CD4-positive, alpha-beta T cell (primary cell): ENCODE data around the gene RFC4. TPM values are rescaled to one million over a fixed set of nuclear protein-coding genes. Genes with fewer than 3 reads are reported as not detected.
A peak's percentile ranks its signal among the peaks of the same experiment; 100 is the strongest.

Experiments used
- ATAC-seq: fragments of 200-7000 bp; cut with Tn5 transposase; one replicate; pipeline ENCODE4 v1.10.0; 2022; ENCODE audit warnings: mild to moderate bottlenecking; ENCODE audit not compliant: poor library complexity
- CTCF ChIA-PET: fragments of 350-600 bp; sonication (Branson Sonifier 250); formaldehyde crosslinking; loops from one replicate; lab custom pipeline; 2021; ENCODE audit warnings: antibody characterized with exemption, inconsistent platforms; lab: Charles Lee
- POLR2A ChIA-PET: fragments of 350-600 bp; sonication (Branson Sonifier 250); formaldehyde crosslinking; loops from one replicate; lab custom pipeline; 2021; ENCODE audit warnings: antibody characterized with exemption, inconsistent platforms; lab: Charles Lee
- DNase-seq, 14 experiments: peaks; one replicate each; pipeline ENCODE4 v3.0.0-alpha.2; 2013 to 2020; ENCODE audit warnings: mixed read lengths in 2 of 14
- H3K27ac ChIP-seq, 2 donors: one replicate each; pipeline versions ENCODE4 v1.5.1 to v1.7.0; 2013; ENCODE audit warnings: low read length in 2 of 2, low read depth in 1 of 2, mild to moderate bottlenecking in 1 of 2
- H3K27me3 ChIP-seq, 2 experiments: 1 replicate in 1 of 2; 2 replicates in 1 of 2; pipeline versions ENCODE4 v1.6.1 to v1.7.0; 2013; ENCODE audit warnings: low read length in 2 of 2, control low read depth in 1 of 2, mild to moderate bottlenecking in 1 of 2, moderate library complexity in 1 of 2; ENCODE audit not compliant: insufficient read depth in 2 of 2, control insufficient read depth in 1 of 2
- H3K36me3 ChIP-seq: one replicate; pipeline ENCODE4 v1.6.1; 2013; ENCODE audit warnings: low read length, control low read depth; ENCODE audit not compliant: insufficient read depth
- H3K4me1 ChIP-seq: one replicate; pipeline ENCODE4 v1.6.1; 2013; ENCODE audit warnings: low read length, control low read depth; ENCODE audit not compliant: insufficient read depth
- H3K4me3 ChIP-seq: one replicate; pipeline ENCODE4 v1.5.1; 2013; ENCODE audit warnings: mild to moderate bottlenecking, low read length, moderate library complexity
- H3K9me3 ChIP-seq, 2 experiments: 1 replicate in 1 of 2; 2 replicates in 1 of 2; pipeline versions ENCODE4 v1.6.1 to v1.7.0; 2013; ENCODE audit warnings: low read length in 2 of 2, mild to moderate bottlenecking in 2 of 2, control low read depth in 1 of 2, moderate library complexity in 1 of 2; ENCODE audit not compliant: control insufficient read depth in 1 of 2, insufficient read depth in 1 of 2
- H3K27ac Mint-ChIP-seq: one replicate; pipeline ENCODE4 v1.8.0; 2020; ENCODE audit warnings: mixed read lengths
- H3K27me3 Mint-ChIP-seq: one replicate; pipeline ENCODE4 v1.8.0; 2021; ENCODE audit warnings: mixed read lengths
- H3K36me3 Mint-ChIP-seq: one replicate; pipeline ENCODE4 v1.8.0; 2021; ENCODE audit warnings: low read depth, mixed read lengths
- H3K4me1 Mint-ChIP-seq: one replicate; pipeline ENCODE4 v1.8.0; 2021; ENCODE audit warnings: low read depth, mixed read lengths
- H3K4me3 Mint-ChIP-seq: one replicate; pipeline ENCODE4 v1.8.0; 2020; ENCODE audit warnings: mild to moderate bottlenecking, mixed read lengths
- H3K9me3 Mint-ChIP-seq: one replicate; pipeline ENCODE4 v1.8.0; 2020; ENCODE audit warnings: mixed read lengths
- intact Hi-C, 2 experiments: fragments of 100-400 bp; cut with DNase I in 1 of 2; cut with micrococcal nuclease in 1 of 2; formaldehyde crosslinking; loops; one replicate each; pipeline versions ENCODE4 v1.15.1 to v1.9.0; 2023 to 2025; cut with DNase I, micrococcal nuclease
- total RNA-seq, 174 experiments: library from RNA in 2 of 174; stranded (reverse) in 2 of 174; gene quantifications; one replicate each; pipeline ENCODE4 v1.2.3 and lab custom pipeline; 2021 to 2026
- TF ChIP-seq, protein P1 (sequence below): fragments of 200-600 bp; IDR thresholded peaks from one replicate; pipeline ENCODE4 v1.8.0; 2022; ENCODE audit warnings: antibody characterized with exemption, mild to moderate bottlenecking

Gene RFC4
- total RNA-seq, 2 experiments from 2014 or later, result 8.6 to 12.6 TPM

DNA sequence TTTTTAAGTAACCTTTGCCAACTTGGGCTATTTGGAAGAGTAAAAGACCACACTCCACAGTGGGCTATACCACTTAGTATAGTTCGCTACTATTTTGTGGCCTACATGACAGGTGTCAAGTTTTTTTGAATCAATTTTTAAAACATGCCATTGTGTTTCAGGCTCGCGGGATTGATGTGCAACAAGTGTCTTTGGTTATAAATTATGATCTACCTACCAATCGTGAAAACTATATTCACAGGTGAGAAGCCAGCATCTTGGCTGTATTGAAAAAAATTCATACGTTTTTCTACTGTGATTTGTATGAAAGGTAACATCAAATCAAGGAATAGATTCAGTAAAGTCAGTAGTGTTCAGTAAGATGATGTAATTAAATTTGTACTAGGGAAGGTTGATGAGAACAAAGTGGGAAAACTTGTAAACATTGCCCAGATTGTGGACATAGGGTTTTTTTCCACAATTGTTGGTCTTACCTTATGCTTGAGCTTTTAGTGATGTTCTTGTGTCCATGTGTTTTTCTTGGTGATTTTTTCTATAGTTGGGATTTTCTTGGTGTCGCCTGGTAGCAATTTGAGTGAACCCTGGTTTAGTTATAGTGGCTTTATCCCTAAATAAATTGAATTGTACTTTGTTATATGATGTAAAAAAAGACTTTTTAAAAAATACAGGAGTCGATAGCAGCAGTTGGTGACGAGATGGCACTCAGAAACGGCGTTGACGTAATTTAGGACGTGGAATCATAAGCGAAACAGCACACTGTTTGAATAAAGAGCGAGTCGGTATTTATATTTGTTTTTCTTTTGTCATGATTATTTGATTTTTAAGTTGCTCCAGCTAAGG lies 18.4 kb downstream of the RFC4 start:
- no peaks in the 10 kb centered on the region for H3K9me3 Mint-ChIP-seq
- ChIA-PET POLR2A (interaction anchor here (1.3 to 1.9 kb wide), 3 partner anchors 13 to 143 kb away, joined by 3 to 9 read pairs (median 5); no protein-coding TSS in a partner anchor), CTCF (no interaction called here)
- Histone ChIP-seq H3K9me3 (no peaks in the 10 kb centered on the region), H3K4me3 (peak overlapping the region; percentile 19), H3K36me3 (peaks cover 83% of the 10 kb centered on the region), H3K4me1 (peaks cover 33% of the 10 kb centered on the region), H3K27me3 (no peaks in the 10 kb centered on the region), H3K27ac (peak overlapping the region in 1 of 2 donors; percentile 33)
- H3K27ac Mint-ChIP-seq, result peak overlapping the region; percentile 96
- peak overlapping the region; percentile 95 for H3K4me3 Mint-ChIP-seq
- peaks cover under 1% of the 10 kb centered on the region for H3K27me3 Mint-ChIP-seq
- intact Hi-C loops, result loop anchor here in 1 of 2 experiments (5.0 kb wide), 1 partner anchor 851 kb away; the partner anchor contains the start of gene TRA2B
- peaks cover 100% of the 10 kb centered on the region for H3K36me3 Mint-ChIP-seq
- no peak for ATAC-seq
- DNase-seq, result peak in 1 of 14 experiments; percentile 15
- peaks cover 73% of the 10 kb centered on the region for H3K4me1 Mint-ChIP-seq
- TF ChIP-seq, protein P1, sequence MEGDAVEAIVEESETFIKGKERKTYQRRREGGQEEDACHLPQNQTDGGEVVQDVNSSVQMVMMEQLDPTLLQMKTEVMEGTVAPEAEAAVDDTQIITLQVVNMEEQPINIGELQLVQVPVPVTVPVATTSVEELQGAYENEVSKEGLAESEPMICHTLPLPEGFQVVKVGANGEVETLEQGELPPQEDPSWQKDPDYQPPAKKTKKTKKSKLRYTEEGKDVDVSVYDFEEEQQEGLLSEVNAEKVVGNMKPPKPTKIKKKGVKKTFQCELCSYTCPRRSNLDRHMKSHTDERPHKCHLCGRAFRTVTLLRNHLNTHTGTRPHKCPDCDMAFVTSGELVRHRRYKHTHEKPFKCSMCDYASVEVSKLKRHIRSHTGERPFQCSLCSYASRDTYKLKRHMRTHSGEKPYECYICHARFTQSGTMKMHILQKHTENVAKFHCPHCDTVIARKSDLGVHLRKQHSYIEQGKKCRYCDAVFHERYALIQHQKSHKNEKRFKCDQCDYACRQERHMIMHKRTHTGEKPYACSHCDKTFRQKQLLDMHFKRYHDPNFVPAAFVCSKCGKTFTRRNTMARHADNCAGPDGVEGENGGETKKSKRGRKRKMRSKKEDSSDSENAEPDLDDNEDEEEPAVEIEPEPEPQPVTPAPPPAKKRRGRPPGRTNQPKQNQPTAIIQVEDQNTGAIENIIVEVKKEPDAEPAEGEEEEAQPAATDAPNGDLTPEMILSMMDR, result no peak

DNA sequence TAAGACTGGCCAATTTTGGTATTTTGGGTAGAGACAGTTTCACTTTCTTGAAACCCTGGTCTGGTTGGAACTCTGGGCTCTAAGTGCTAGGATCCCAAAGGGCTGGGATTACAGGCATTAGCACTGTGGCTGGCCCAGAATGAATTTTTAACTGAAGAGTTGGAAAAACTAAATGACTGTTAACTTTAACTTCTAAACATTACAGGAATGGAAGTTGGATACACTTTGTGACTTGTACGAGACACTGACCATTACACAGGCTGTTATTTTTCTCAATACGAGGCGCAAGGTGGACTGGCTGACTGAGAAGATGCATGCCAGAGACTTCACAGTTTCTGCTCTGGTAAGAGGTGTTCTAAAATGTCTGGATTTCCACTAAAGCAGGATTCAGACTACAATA lies 19.4 kb downstream of the RFC4 start:
- H3K9me3 ChIP-seq, result no peaks in the 10 kb centered on the region
- peaks cover 37% of the 10 kb centered on the region for H3K4me1 ChIP-seq
- no peak for DNase-seq
- Mint-ChIP-seq H3K36me3 (peaks cover 97% of the 10 kb centered on the region), H3K4me1 (peaks cover 82% of the 10 kb centered on the region), H3K4me3 (peak overlapping the region; percentile 95), H3K27me3 (peaks cover 5% of the 10 kb centered on the region), H3K9me3 (no peaks in the 10 kb centered on the region), H3K27ac (peak overlapping the region; percentile 96)
- TF ChIP-seq, protein P1, result no peak
- peak overlapping the region in 1 of 2 donors; percentile 33 for H3K27ac ChIP-seq
- intact Hi-C loops, result loop anchor here in 1 of 2 experiments (5.0 kb wide), 1 partner anchor 850 kb away; the partner anchor contains the start of gene TRA2B
- POLR2A ChIA-PET, result interaction anchor here (1.7 kb wide), 1 partner anchor 13 kb away, joined by 5 read pairs; no protein-coding TSS in a partner anchor
- H3K27me3 ChIP-seq, result no peaks in the 10 kb centered on the region
- peaks cover 76% of the 10 kb centered on the region for H3K36me3 ChIP-seq
- ATAC-seq, result no peak
- CTCF ChIA-PET, result no interaction called here
- peak overlapping the region; percentile 92 for H3K4me3 ChIP-seq

DNA sequence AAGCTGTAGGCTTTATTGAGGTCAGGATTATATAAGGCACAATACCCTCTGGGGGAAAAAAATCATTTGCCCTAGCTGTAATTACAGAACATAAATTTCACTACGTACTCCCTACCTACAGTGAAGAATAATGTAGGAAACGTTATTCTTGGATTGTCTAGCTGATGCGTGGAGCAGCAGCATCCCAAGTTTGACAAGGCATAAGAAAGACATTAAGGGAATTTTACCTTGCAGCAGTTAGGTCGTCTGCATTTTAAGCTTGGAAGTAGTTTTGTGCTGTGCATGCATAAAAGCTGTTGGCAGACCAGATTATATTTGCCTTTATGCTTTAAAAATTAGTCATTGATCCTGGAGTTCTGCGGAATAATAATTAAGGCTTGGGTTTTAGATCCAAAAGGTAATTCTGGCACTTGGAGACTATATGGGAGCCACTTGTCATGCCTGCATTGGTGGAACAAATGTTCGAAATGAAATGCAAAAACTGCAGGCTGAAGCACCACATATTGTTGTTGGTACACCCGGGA lies 20.7 kb downstream of the RFC4 start:
- peaks cover 79% of the 10 kb centered on the region for H3K4me1 Mint-ChIP-seq
- ATAC-seq (no peak), DNase-seq (no peak)
- peak overlapping the region; percentile 95 for H3K4me3 Mint-ChIP-seq
- intact Hi-C loops, result loop anchor here in 1 of 2 experiments (5.0 kb wide), 1 partner anchor 848 kb away; the partner anchor contains the start of gene TRA2B
- peak overlapping the region; percentile 96 for H3K27ac Mint-ChIP-seq
- Histone ChIP-seq H3K27ac (peak overlapping the region in 1 of 2 donors; percentile 47), H3K4me1 (peaks cover 37% of the 10 kb centered on the region), H3K36me3 (peaks cover 66% of the 10 kb centered on the region), H3K4me3 (peak overlapping the region; percentile 92), H3K9me3 (no peaks in the 10 kb centered on the region), H3K27me3 (no peaks in the 10 kb centered on the region)
- no peaks in the 10 kb centered on the region for H3K9me3 Mint-ChIP-seq
- H3K27me3 Mint-ChIP-seq, result peaks cover 5% of the 10 kb centered on the region
- TF ChIP-seq, protein P1, result no peak
- peaks cover 83% of the 10 kb centered on the region for H3K36me3 Mint-ChIP-seq
- ChIA-PET POLR2A (interaction anchor here (0.8 to 3.7 kb wide), 8 partner anchors 13 to 1199 kb away, joined by 3 to 112 read pairs (median 27); partner anchors contain the start of genes DNAJB11, RFC4 and SENP2), CTCF (no interaction called here)
